HepG2 (cell line): ENCODE data around the gene NUTF2. TPM values are rescaled to one million over a fixed set of nuclear protein-coding genes. Genes with fewer than 3 reads are reported as not detected.

Experiments used
- BCL6 ChIP-seq: IDR thresholded peaks from 2 replicates; pipeline ENCODE4 v1.6.1; 2016; ENCODE audit warnings: missing genetic modification reagents, missing compliant biosample characterization
- E2F1 ChIP-seq: sonication (generic); formaldehyde crosslinking; IDR thresholded peaks from 2 replicates; pipeline ENCODE4 v1.5.0; 2020; ENCODE audit warnings: missing genetic modification reagents
- MTF1 ChIP-seq: sonication (generic); formaldehyde crosslinking; IDR thresholded peaks from 2 replicates; pipeline ENCODE4 v1.5.0; 2020; ENCODE audit warnings: missing genetic modification reagents
- NR2F2 ChIP-seq: IDR thresholded peaks from 2 replicates; pipeline ENCODE4 v1.6.1; 2012; ENCODE audit warnings: low read depth, inconsistent platforms, borderline replicate concordance
- PHF8 ChIP-seq: sonication (generic); formaldehyde crosslinking; IDR thresholded peaks from 2 replicates; pipeline ENCODE4 v1.5.0; 2020; ENCODE audit warnings: missing genetic modification reagents
- PPARG ChIP-seq: conservative IDR thresholded peaks from 2 replicates; pipeline ENCODE4 v1.6.1; 2016; ENCODE audit warnings: missing biosample characterization, missing genetic modification reagents
- PRMT3 ChIP-seq: sonication (generic); formaldehyde crosslinking; IDR thresholded peaks from 2 replicates; pipeline ENCODE4 v1.8.1; 2022; ENCODE audit warnings: low read depth, mild to moderate bottlenecking, moderate library complexity, missing genetic modification reagents, borderline replicate concordance
- RORA ChIP-seq: sonication (generic); formaldehyde crosslinking; IDR thresholded peaks from 2 replicates; pipeline ENCODE4 v1.5.0; 2020; ENCODE audit warnings: mild to moderate bottlenecking, missing genetic modification reagents, moderate library complexity
- SP4 ChIP-seq: sonication (generic); formaldehyde crosslinking; IDR thresholded peaks from 2 replicates; pipeline ENCODE4 v1.8.1; 2023; ENCODE audit warnings: mild to moderate bottlenecking, missing genetic modification reagents
- THAP11 ChIP-seq: IDR thresholded peaks from 2 replicates; pipeline ENCODE4 v1.6.1; 2016; ENCODE audit warnings: missing biosample characterization, missing genetic modification reagents
- ZBTB7A ChIP-seq: sonication (generic); formaldehyde crosslinking; IDR thresholded peaks from 2 replicates; pipeline ENCODE4 v1.8.0; 2022; ENCODE audit warnings: mild to moderate bottlenecking, missing genetic modification reagents
- ZFP41 ChIP-seq: sonication (generic); formaldehyde crosslinking; IDR thresholded peaks from 2 replicates; pipeline ENCODE4 v1.4.0; 2020; ENCODE audit warnings: mild to moderate bottlenecking, missing genetic modification reagents, borderline replicate concordance
- ZHX2 ChIP-seq, 2 experiments: sonication (generic) in 1 of 2; formaldehyde crosslinking in 1 of 2; IDR thresholded peaks; 2 replicates each; pipeline versions ENCODE4 v1.6.1 to v1.9.0; 2014 to 2022; ENCODE audit warnings: antibody characterized with exemption in 1 of 2, borderline replicate concordance in 1 of 2, inconsistent platforms in 1 of 2, low read depth in 1 of 2, missing genetic modification reagents in 1 of 2
- ZNF333 ChIP-seq: sonication (generic); formaldehyde crosslinking; IDR thresholded peaks from 2 replicates; pipeline ENCODE4 v1.4.0; 2020; ENCODE audit warnings: mild to moderate bottlenecking, missing genetic modification reagents, borderline replicate concordance
- ZNF615 ChIP-seq: sonication (generic); formaldehyde crosslinking; IDR thresholded peaks from 2 replicates; pipeline ENCODE4 v1.5.0; 2020; ENCODE audit warnings: mild to moderate bottlenecking, missing genetic modification reagents, borderline replicate concordance
- ZNF775 ChIP-seq: sonication (generic); formaldehyde crosslinking; IDR thresholded peaks from 2 replicates; pipeline ENCODE4 v1.4.0; 2020; ENCODE audit warnings: missing genetic modification reagents, mild to moderate bottlenecking, moderate library complexity, borderline replicate concordance
- ZNF83 ChIP-seq: sonication (generic); formaldehyde crosslinking; IDR thresholded peaks from 2 replicates; pipeline ENCODE4 v1.4.0; 2020; ENCODE audit warnings: missing genetic modification reagents, mild to moderate bottlenecking, borderline replicate concordance
- polyA plus RNA-seq, 8 experiments: library from polyadenylated mRNA; depleted of rRNA in 3 of 8; stranded (reverse) in 7 of 8; unstranded in 1 of 8; fragments of >200 nt; fragmentation: Illumina TruSeq in 4 of 8; extraction: Trizol in 4 of 8; gene quantifications; 2 replicates each; pipeline versions ENCODE4 v1.2.1 to v1.2.3, GENCODE V29; 2011 to 2016; ENCODE audit warnings: low read depth in 4 of 8, missing spikeins in 1 of 8, mixed read lengths in 1 of 8; ENCODE audit not compliant: insufficient read depth in 1 of 8
- total RNA-seq, 5 experiments: library from RNA; depleted of rRNA; stranded (reverse); fragments of >200 nt; fragmentation: Illumina TruSeq; extraction: Trizol; gene quantifications; 2 replicates each; pipeline ENCODE4 v1.2.3, GENCODE V29; 2016; ENCODE audit warnings: low read depth in 1 of 5
- TF ChIP-seq, protein P1 (sequence below), 2 experiments: sonication (generic) in 1 of 2; formaldehyde crosslinking in 1 of 2; IDR thresholded peaks; 2 replicates each; pipeline versions ENCODE4 v1.4.0 to v1.6.1; 2018 to 2020; ENCODE audit warnings: missing genetic modification reagents in 2 of 2, borderline replicate concordance in 1 of 2, low read depth in 1 of 2, mild to moderate bottlenecking in 1 of 2, missing biosample characterization in 1 of 2
- TF ChIP-seq, protein P2 (sequence below): sonication (generic); formaldehyde crosslinking; IDR thresholded peaks from 2 replicates; pipeline ENCODE4 v1.8.0; 2022; ENCODE audit warnings: missing genetic modification reagents, mild to moderate bottlenecking, inconsistent platforms, borderline replicate concordance

The NUTF2 gene
- total and polyA plus RNA-seq, 2 of the 13 experiments (the other 11 are each of a cell fraction or from before 2014, with no cell fraction given) = 168 to 214 TPM

DNA sequence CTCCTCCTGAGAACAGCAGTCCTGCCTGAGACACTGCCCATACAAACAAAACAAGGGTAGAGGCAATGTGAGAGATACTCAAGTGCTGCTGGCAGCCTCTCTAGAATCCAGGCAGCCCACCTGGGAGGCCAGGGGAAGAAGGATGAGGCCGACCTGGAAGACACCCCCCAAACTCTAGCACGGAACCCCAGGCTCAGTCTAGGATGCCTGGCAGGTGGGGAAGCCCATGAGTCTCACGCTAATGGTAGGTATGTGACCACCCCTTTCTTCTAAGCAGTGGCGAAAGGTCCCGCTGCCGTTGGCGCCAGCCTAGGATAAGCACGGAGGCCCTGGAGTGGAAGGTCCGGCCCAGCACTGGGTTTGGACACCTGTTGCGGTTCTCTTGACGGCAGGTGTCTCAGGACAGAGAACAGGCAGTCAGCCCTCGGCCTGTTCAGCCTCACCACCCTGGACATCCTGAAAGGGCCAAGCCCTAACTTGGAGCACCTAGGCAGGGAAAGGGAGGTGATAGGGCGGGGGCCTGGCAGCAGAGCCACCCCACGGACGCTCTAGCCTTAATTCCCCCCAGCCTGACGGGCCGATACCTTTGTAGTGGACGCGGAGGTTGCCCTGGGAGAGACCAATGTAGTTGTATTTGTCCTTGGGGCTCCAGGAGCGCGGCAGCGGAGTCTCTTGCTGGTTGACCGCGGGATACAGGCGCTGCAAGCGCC is 40.9 kb upstream of the NUTF2 start (continued):
- no peak for TF ChIP-seq RORA (CRISPR knock-in tag)
- TF ChIP-seq THAP11 (CRISPR knock-in tag) = no peak
- TF ChIP-seq MTF1 (CRISPR knock-in tag) = no peak
- TF ChIP-seq, protein P1, sequence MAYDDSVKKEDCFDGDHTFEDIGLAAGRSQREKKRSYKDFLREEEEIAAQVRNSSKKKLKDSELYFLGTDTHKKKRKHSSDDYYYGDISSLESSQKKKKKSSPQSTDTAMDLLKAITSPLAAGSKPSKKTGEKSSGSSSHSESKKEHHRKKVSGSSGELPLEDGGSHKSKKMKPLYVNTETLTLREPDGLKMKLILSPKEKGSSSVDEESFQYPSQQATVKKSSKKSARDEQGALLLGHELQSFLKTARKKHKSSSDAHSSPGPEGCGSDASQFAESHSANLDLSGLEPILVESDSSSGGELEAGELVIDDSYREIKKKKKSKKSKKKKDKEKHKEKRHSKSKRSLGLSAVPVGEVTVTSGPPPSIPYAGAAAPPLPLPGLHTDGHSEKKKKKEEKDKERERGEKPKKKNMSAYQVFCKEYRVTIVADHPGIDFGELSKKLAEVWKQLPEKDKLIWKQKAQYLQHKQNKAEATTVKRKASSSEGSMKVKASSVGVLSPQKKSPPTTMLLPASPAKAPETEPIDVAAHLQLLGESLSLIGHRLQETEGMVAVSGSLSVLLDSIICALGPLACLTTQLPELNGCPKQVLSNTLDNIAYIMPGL (CRISPR knock-in tag; IDR thresholded peaks at IDR 0.05; ENCODE audit: borderline replicate concordance in 1 of 2, low read depth in 1 of 2) = no peak; a peak in 1 of 4 replicates
- TF ChIP-seq ZNF333 (CRISPR knock-in tag) = no peak; the same call in 1 of the 2 replicates
- no peak for TF ChIP-seq ZNF83 (CRISPR knock-in tag)
- TF ChIP-seq BCL6 (CRISPR knock-in tag) = no peak
- no peak for TF ChIP-seq NR2F2
- TF ChIP-seq PRMT3 = no peak
- TF ChIP-seq, protein P2, sequence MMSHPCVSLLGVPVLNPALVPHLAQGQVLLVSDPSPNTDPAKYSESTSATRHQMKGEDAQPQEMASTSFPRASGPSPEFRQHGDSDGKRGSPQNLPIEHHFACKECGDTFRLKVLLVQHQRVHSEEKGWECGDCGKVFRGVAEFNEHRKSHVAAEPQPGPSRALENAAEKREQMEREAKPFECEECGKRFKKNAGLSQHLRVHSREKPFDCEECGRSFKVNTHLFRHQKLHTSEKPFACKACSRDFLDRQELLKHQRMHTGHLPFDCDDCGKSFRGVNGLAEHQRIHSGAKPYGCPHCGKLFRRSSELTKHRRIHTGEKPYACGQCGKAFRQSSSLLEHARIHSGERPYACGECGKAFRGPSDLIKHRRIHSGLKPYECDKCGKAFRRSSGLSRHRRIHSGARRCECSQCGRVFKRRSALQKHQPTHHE (CRISPR knock-in tag) = no peak
- no peak for TF ChIP-seq ZNF615 (CRISPR knock-in tag)
- TF ChIP-seq PPARG (CRISPR knock-in tag) = no peak
- peak; percentile 45; the same call in 1 of the 2 replicates for TF ChIP-seq ZBTB7A (CRISPR knock-in tag)
- TF ChIP-seq ZNF775 (CRISPR knock-in tag) = no peak
- no peak for TF ChIP-seq E2F1 (CRISPR knock-in tag)
- TF ChIP-seq ZFP41 (CRISPR knock-in tag) = no peak
- no peak for TF ChIP-seq PHF8
- no peak for TF ChIP-seq SP4 (CRISPR knock-in tag)
- TF ChIP-seq ZHX2 (IDR thresholded peaks at IDR 0.05; ENCODE audit: low read depth) = no peak
- no peak for TF ChIP-seq ZHX2 (CRISPR knock-in tag; IDR thresholded peaks at IDR 0.05; ENCODE audit: borderline replicate concordance)
